LNCaP clone FGC (cell line): ENCODE measurements around the gene FAM234B.

Experiments
- DNase-seq: peaks from one replicate; pipeline ENCODE4 v3.0.0-alpha.2; 2011; ENCODE audit warnings: low read depth
- H3K4me3 ChIP-seq: 2 replicates; pipeline ENCODE4 v1.5.1; 2011; ENCODE audit warnings: mild to moderate bottlenecking, low read depth, low read length, control low read depth
- CTCF ChIP-seq: IDR thresholded peaks from 2 replicates; pipeline ENCODE4 v1.5.1; 2012; ENCODE audit warnings: mild to moderate bottlenecking; ENCODE audit not compliant: control insufficient read depth, insufficient read depth; ENCODE audit errors: extremely low read depth

FAM234B gene

GRCh38 chr12:13004361-13004760 lies 39.8 kb upstream of the FAM234B start:
- H3K4me3 ChIP-seq = no peak overlapping the region
- no peak for TF ChIP-seq CTCF
- no peak for DNase-seq

DNA sequence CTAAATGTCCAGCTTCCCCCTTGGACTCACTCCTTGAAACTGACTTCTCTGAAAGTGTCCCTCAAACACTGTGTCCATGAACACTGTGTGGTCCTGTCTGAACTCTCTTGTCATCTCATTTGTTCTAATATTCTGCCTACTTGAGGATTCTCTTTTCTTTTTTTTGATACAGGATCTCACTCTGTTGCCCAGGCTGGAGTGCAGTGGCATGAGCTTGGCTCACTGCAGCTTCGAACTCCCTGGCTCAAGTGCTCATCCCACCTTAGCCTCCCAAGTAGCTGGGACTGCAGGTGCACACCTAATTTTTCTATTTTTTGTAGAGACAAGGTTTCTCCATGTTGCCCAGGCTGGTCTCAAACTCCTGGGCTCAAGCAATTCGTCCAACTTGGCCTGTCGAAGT lies 39.2 kb upstream of the FAM234B start:
- DNase-seq = no peak
- H3K4me3 ChIP-seq = no peak overlapping the region
- no peak for TF ChIP-seq CTCF

DNA sequence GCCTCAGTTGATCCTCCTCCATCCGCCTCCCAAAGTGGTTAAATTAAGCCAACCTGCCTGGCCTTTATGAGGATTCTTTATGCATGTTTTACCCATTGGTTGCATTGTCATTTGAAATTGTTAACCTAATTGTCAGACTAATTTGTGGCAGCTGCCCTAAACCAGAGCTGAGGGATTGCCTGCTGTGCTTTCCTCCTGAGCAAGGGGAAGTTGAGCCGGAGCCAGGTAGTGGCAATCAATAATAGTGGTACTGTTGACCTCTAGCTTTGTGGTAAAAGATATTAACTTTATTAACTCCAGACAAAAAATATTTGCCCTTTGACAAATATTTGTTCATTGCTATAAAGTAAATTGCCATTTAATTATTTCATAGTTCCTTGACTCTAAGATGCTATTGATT lies 38.5 kb upstream of the FAM234B start:
- no peak for TF ChIP-seq CTCF
- DNase-seq = no peak
- no peak overlapping the region for H3K4me3 ChIP-seq

DNA sequence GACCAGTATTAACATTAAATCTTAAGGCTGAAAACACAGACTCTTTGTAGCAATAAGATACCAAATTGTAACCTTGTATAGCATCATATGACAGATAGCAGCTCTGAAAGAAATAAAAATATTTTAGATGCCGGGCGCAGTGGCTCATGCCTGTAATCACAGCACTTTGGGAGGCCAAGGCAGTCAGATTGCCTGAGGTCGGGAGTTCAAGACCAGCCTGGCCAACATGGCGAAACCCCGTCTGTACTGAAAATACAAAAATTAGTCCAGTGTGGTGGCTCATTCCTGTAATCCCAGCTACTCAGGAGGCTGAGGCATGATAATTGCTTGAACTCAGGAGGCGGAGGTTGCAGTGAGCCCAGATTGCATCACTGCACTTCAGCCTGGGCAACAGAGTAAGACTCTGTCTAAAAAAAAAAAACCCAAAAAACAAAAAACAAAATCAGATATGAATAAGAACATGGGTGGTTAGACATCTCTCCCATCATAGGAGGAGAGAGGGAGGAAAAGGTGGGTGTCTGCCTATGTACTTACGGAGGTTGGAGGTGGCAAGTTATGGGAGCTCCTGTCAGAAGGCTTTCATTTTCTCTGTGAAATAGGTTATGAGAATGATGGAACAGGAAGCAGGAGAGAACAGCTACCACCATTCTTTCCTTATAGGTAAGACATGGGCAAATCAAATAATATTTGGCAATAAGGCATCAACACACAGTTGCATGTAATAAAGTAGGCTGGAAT lies 36.5 kb upstream of the FAM234B start:
- no peak for DNase-seq
- TF ChIP-seq CTCF = no peak
- no peak overlapping the region for H3K4me3 ChIP-seq

- no peak for TF ChIP-seq CTCF
- H3K4me3 ChIP-seq = no peak overlapping the region
- DNase-seq = no peak
Observed at GRCh38 chr12:13008741-13009380, 35.3 kb upstream of the FAM234B start.

DNA sequence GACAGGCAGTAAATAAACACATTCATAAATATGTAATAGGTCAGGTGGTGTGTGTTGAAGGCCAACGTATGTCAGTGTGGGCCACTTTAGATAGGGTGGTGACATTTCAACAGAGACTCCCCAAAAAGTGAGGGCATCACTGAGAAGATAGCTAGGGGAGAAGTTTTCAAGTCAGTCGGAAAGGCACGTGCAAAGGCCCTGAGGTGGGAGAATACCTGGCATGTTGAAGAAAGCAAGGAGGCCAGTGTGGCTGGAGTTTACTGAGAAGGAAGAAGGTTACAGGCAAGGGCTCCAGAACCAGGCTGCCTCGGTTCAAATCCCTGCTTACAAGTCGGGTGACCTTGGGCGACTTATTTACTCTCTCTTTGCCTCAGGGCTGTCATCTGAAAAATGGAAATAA lies 33.1 kb upstream of the FAM234B start:
- no peak for DNase-seq
- no peak for TF ChIP-seq CTCF
- H3K4me3 ChIP-seq = no peak overlapping the region
